Measurements from ENCODE around the gene FOXJ1.

GRCh38 chr17:76152591-76152990 lies 11.5 kb upstream of the FOXJ1 start:
- TF ChIP-seq CTCF (IDR thresholded peaks at IDR 0.05; ENCODE audit: poor library complexity) = no peak
- no peak for TF ChIP-seq EZH2 (IDR thresholded peaks at IDR 0.05; ENCODE audit: borderline replicate concordance)
